Liver (tissue), 9 donors: Measurements from ENCODE around the gene PDGFA. TPM values are rescaled to one million over a fixed set of nuclear protein-coding genes. Genes with fewer than 3 reads are reported as not detected.
A peak's percentile ranks its signal among the peaks of the same experiment; 100 is the strongest.

ENCODE experiments used
- DNase-seq: peaks from one replicate; pipeline ENCODE4 v3.0.0-alpha.2; 2017; ENCODE audit warnings: low spot score
- H3K27ac ChIP-seq, 2 donors: one replicate each; pipeline ENCODE4 v1.7.0; 2013; ENCODE audit warnings: inconsistent platforms in 2 of 2, low read length in 2 of 2, control low read depth in 1 of 2, low read depth in 1 of 2, mild to moderate bottlenecking in 1 of 2
- H3K27me3 ChIP-seq, 4 donors: one replicate each; pipeline versions ENCODE4 v1.6.1 to v1.7.0; 2013; ENCODE audit warnings: low read length in 3 of 4, inconsistent platforms in 1 of 4, mild to moderate bottlenecking in 1 of 4, moderate library complexity in 1 of 4; ENCODE audit not compliant: control insufficient read depth in 4 of 4, insufficient read depth in 4 of 4
- H3K36me3 ChIP-seq, 4 donors: one replicate each; pipeline versions ENCODE4 v1.6.1 to v1.7.0; 2013; ENCODE audit warnings: low read length in 3 of 4, mild to moderate bottlenecking in 3 of 4, low read depth in 1 of 4, moderate library complexity in 1 of 4; ENCODE audit not compliant: control insufficient read depth in 4 of 4, insufficient read depth in 3 of 4
- H3K4me1 ChIP-seq, 4 donors: one replicate each; pipeline versions ENCODE4 v1.6.1 to v1.7.0; 2013; ENCODE audit warnings: low read length in 3 of 4, mild to moderate bottlenecking in 3 of 4, moderate library complexity in 1 of 4; ENCODE audit not compliant: control insufficient read depth in 4 of 4, insufficient read depth in 4 of 4
- H3K4me3 ChIP-seq, 3 donors: one replicate each; pipeline versions ENCODE4 v1.6.1 to v1.7.0; 2013; ENCODE audit warnings: low read length in 3 of 3, control low read depth in 1 of 3, low read depth in 1 of 3, mild to moderate bottlenecking in 1 of 3
- H3K9ac ChIP-seq, 2 donors: one replicate each; pipeline ENCODE4 v1.7.0; 2013; ENCODE audit warnings: low read length in 2 of 2, mild to moderate bottlenecking in 2 of 2, moderate library complexity in 2 of 2, control low read depth in 1 of 2, low read depth in 1 of 2
- H3K9me3 ChIP-seq, 4 donors: one replicate each; pipeline versions ENCODE4 v1.6.1 to v1.7.0; 2013; ENCODE audit warnings: low read length in 3 of 4; ENCODE audit not compliant: control insufficient read depth in 4 of 4
- CTCF ChIP-seq: fragments of 150-350 bp; IDR thresholded peaks from 2 replicates; pipeline ENCODE4 v1.5.1; 2017; ENCODE audit warnings: improper control_type of control experiment, low read depth, low read length; ENCODE audit not compliant: missing input control
- EGR1 ChIP-seq, 2 donors: IDR thresholded peaks; 2 replicates each; pipeline ENCODE4 v1.6.1; 2016 to 2018; ENCODE audit warnings: antibody characterized with exemption in 2 of 2, low read depth in 2 of 2
- FOXA1 ChIP-seq: IDR thresholded peaks from 2 replicates; pipeline ENCODE4 v1.6.1; 2016; ENCODE audit warnings: antibody characterized with exemption
- FOXA2 ChIP-seq: IDR thresholded peaks from 2 replicates; pipeline ENCODE4 v1.6.1; 2016; ENCODE audit warnings: antibody characterized with exemption
- GABPA ChIP-seq, 2 donors: IDR thresholded peaks in 1 of 2; conservative IDR thresholded peaks in 1 of 2; 2 replicates each; pipeline ENCODE4 v1.6.1; 2016; ENCODE audit warnings: antibody characterized with exemption in 2 of 2, mild to moderate bottlenecking in 1 of 2, moderate library complexity in 1 of 2
- HNF4A ChIP-seq, 2 donors: conservative IDR thresholded peaks; 2 replicates each; pipeline ENCODE4 v1.6.1; 2016; ENCODE audit warnings: antibody characterized with exemption in 2 of 2, mild to moderate bottlenecking in 2 of 2
- HNF4G ChIP-seq: IDR thresholded peaks from 2 replicates; pipeline ENCODE4 v1.6.1; 2016; ENCODE audit warnings: antibody characterized with exemption
- MAX ChIP-seq: IDR thresholded peaks from 2 replicates; pipeline ENCODE4 v1.6.1; 2016; ENCODE audit warnings: antibody characterized with exemption
- RAD21 ChIP-seq, 2 donors: IDR thresholded peaks; 2 replicates each; pipeline ENCODE4 v1.6.1; 2016; ENCODE audit warnings: antibody characterized with exemption in 2 of 2, mild to moderate bottlenecking in 2 of 2
- REST ChIP-seq: IDR thresholded peaks from 2 replicates; pipeline ENCODE4 v1.6.1; 2016; ENCODE audit warnings: antibody characterized with exemption, mild to moderate bottlenecking
- RXRA ChIP-seq, 2 donors: IDR thresholded peaks; 2 replicates each; pipeline ENCODE4 v1.6.1; 2017 to 2018; ENCODE audit warnings: antibody characterized with exemption in 2 of 2, mild to moderate bottlenecking in 1 of 2
- TAF1 ChIP-seq: conservative IDR thresholded peaks from 2 replicates; pipeline ENCODE4 v1.6.1; 2016; ENCODE audit warnings: antibody characterized with exemption, mild to moderate bottlenecking
- YY1 ChIP-seq: IDR thresholded peaks from 2 replicates; pipeline ENCODE4 v1.6.1; 2016; ENCODE audit warnings: antibody characterized with exemption, mild to moderate bottlenecking
- WGBS: extraction: QIAGEN DNeasy Blood & Tissue Kit; methylation state at CpG from one replicate; pipeline ENCODE4 v1.1.7; 2013; 5-methylcytosine and 5-hydroxymethylcytosine counted together
- polyA plus RNA-seq, 2 donors: library from polyadenylated mRNA; stranded (reverse) in 1 of 2; unstranded in 1 of 2; fragments of 200-250 nt in 1 of 2; fragments of >200 nt in 1 of 2; fragmentation: Nextera tagmentation in 1 of 2; extraction: Ambion mirVana in 1 of 2; gene quantifications; one replicate each; pipeline versions ENCODE4 v1.2.1 to v1.2.3, GENCODE V29; 2013 to 2015
- total RNA-seq, 2 donors: library from RNA; depleted of rRNA; stranded (reverse); fragments of >200 nt; gene quantifications; one replicate each; pipeline ENCODE4 v1.2.3, GENCODE V29; 2014
- donor health status: healthy.
- donor health status: healthy.
- donor health status: healthy.
- donor health status: healthy.
- donor health status: healthy.

Gene PDGFA
- total and polyA plus RNA-seq, 4 donors, result 1.4 to 5.1 (median 2.0) TPM

GRCh38 chr7:505171-505570, 14.5 kb downstream of the PDGFA start:
- no peaks in the 10 kb centered on the region for H3K27me3 ChIP-seq
- H3K9me3 ChIP-seq, result no peaks in the 10 kb centered on the region
- peaks cover 0 to 4% (median 0%) of the 10 kb centered on the region in 4 donors for H3K36me3 ChIP-seq
- peak overlapping the region; percentile 89 to 92 for H3K27ac ChIP-seq
- WGBS, result 86% methylated on average over 16 of the region's 16 CpGs
- TF ChIP-seq CTCF (no peak), YY1 (no peak), TAF1 (no peak), FOXA1 (no peak), RXRA (IDR thresholded peaks at IDR 0.05) (no peak), HNF4A (conservative IDR thresholded peaks at IDR 0.05) (no peak), GABPA (IDR thresholded peaks at IDR 0.05 in 1 of 2, conservative IDR thresholded peaks at IDR 0.05 in 1 of 2) (no peak), MAX (no peak), REST (no peak), FOXA2 (no peak), EGR1 (IDR thresholded peaks at IDR 0.05; ENCODE audit: low read depth in 2 of 2) (no peak)
- peaks cover 3 to 31% (median 14%) of the 10 kb centered on the region in 4 donors for H3K4me1 ChIP-seq
- no peak overlapping the region for H3K4me3 ChIP-seq
- H3K9ac ChIP-seq, result no peak overlapping the region
- DNase-seq, result no peak

GRCh38 chr7:504221-505111, 15.2 kb downstream of the PDGFA start:
- no peak for DNase-seq
- H3K4me1 ChIP-seq, result peaks cover 3 to 31% (median 14%) of the 10 kb centered on the region in 4 donors
- 72% methylated on average over 34 of the region's 34 CpGs for WGBS
- H3K9me3 ChIP-seq, result no peaks in the 10 kb centered on the region
- peak overlapping the region in 1 of 2 donors; percentile 50 for H3K9ac ChIP-seq
- no peak overlapping the region for H3K4me3 ChIP-seq
- TF ChIP-seq RAD21 (IDR thresholded peaks at IDR 0.05) (no peak), MAX (no peak), REST (no peak), HNF4G (no peak), YY1 (no peak), HNF4A (conservative IDR thresholded peaks at IDR 0.05) (no peak)
- peak overlapping the region; percentile 89 to 92 for H3K27ac ChIP-seq
- peaks cover 0 to 4% (median 0%) of the 10 kb centered on the region in 4 donors for H3K36me3 ChIP-seq
- H3K27me3 ChIP-seq, result no peaks in the 10 kb centered on the region
